ENCODE data around the gene APOL1. TPM values are rescaled to one million over a fixed set of nuclear protein-coding genes. Genes with fewer than 3 reads are reported as not detected.

Gene APOL1
- total and polyA plus RNA-seq, 2 of the 4 experiments (the other 2 are of a cell fraction): 0.36 to 0.77 TPM

DNA sequence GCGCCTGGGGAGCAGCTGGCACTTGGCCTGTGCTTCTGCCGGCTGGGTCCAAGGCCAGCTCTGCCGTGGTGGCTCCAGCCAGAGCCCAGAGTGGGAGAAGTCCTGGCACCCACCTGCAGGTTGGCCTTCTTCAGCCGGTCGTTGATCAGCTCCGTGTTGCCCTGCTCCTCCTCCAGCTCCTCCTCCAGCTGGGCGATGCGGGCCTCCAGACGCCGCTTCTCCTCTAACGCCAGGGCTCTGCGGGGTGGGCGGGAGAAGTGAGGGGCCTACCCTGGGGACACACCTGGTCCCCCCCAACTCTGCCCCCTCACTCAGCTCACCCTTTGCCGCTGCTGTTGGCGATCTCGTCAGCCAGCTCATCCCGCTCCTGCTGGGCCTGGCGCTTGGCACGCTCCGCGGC, 32.6 kb downstream of the APOL1 start:
- BruUV-seq (replicated peaks): no TSS peak
- Histone ChIP-seq H3K4ac (ENCODE audit: low read depth, low read length) (no peak overlapping the region), H3K27me3 (ENCODE audit: control insufficient read depth, insufficient read depth, low read length) (no peaks in the 10 kb centered on the region), H3K79me1 (ENCODE audit: low read depth in 1 of 2, low read length in 2 of 2) (peaks cover 41 to 73% of the 10 kb centered on the region in 2 experiments), H2BK20ac (ENCODE audit: low read depth, low read length) (no peak overlapping the region), H3K14ac (replicated peaks; ENCODE audit: low read depth, low read length) (no peak overlapping the region), H3K23ac (ENCODE audit: low read depth, low read length) (no peak overlapping the region), H3K27ac (ENCODE audit: insufficient read depth, low read length) (no peak overlapping the region), H2AK9ac (replicated peaks; ENCODE audit: low read depth, low read length, poor library complexity) (no peak overlapping the region), H2BK15ac (ENCODE audit: low read depth, low read length) (no peak overlapping the region), H4K8ac (ENCODE audit: low read depth in 2 of 2, low read length in 2 of 2) (no peak overlapping the region), H3K4me1 (ENCODE audit: control insufficient read depth, insufficient read depth, low read length) (no peaks in the 10 kb centered on the region), H2BK120ac (ENCODE audit: low read depth, low read length) (no peak overlapping the region), H2BK5ac (ENCODE audit: low read depth, low read length, poor library complexity, severe bottlenecking) (no peak overlapping the region), H3K36me3 (ENCODE audit: control insufficient read depth, insufficient read depth, low read length) (peaks cover 88% of the 10 kb centered on the region), H3K56ac (ENCODE audit: extremely low read depth, insufficient read depth, low read length) (no peak overlapping the region), H3K9me3 (ENCODE audit: control insufficient read depth, insufficient read depth, low read length) (no peaks in the 10 kb centered on the region), H2AFZ (replicated peaks; ENCODE audit: low read length, poor library complexity) (no peak overlapping the region), H4K91ac (ENCODE audit: insufficient read depth, low read depth, low read length) (no peak overlapping the region), H3K4me3 (ENCODE audit: insufficient read depth, low read depth, low read length) (no peak overlapping the region), H4K20me1 (ENCODE audit: insufficient read depth, low read length) (peaks cover 88% of the 10 kb centered on the region), H3K4me2 (ENCODE audit: low read depth, low read length) (no peak overlapping the region), H3K9me1 (ENCODE audit: insufficient read depth, low read length) (no peaks in the 10 kb centered on the region), H2AK5ac (ENCODE audit: low read depth, low read length) (no peak overlapping the region), H3K18ac (ENCODE audit: low read depth, low read length) (no peak overlapping the region), H4K5ac (ENCODE audit: low read depth, low read length) (no peak overlapping the region), H3K9ac (ENCODE audit: low read depth, low read length) (no peak overlapping the region)
- WGBS, 2 experiments (ENCODE audit: extremely low coverage in 2 of 2, insufficient read length in 1 of 2): 97% methylated on average over 6 of the region's 21 CpGs; no CpG with 5 or more reads in 1 of the 2 experiments
- intact Hi-C loops (cut with micrococcal nuclease): no loop called here
- POLR2A ChIA-PET (ENCODE audit: unreplicated experiment): interaction anchor here (0.6 kb wide), 1 partner anchor 185 kb away, joined by 3 read pairs; no protein-coding TSS in a partner anchor
- dilution Hi-C loops (cut with HindIII; ENCODE audit: low sequenced_read_pairs, unreplicated experiment): no loop called here
- TF ChIP-seq, protein P1, sequence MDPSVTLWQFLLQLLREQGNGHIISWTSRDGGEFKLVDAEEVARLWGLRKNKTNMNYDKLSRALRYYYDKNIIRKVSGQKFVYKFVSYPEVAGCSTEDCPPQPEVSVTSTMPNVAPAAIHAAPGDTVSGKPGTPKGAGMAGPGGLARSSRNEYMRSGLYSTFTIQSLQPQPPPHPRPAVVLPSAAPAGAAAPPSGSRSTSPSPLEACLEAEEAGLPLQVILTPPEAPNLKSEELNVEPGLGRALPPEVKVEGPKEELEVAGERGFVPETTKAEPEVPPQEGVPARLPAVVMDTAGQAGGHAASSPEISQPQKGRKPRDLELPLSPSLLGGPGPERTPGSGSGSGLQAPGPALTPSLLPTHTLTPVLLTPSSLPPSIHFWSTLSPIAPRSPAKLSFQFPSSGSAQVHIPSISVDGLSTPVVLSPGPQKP (IDR thresholded peaks at IDR 0.05; ENCODE audit: borderline replicate concordance, low read depth, low read length): no peak
- ATAC-seq (ENCODE audit: low read depth) (no peak), DNase-seq (no peak)
- in situ Hi-C loops (cut with MboI; ENCODE audit: low sequenced_read_pairs): no loop called here
- CTCF ChIA-PET: no interaction called here

Measured in IMR-90 (cell line).